ENCODE measurements around the gene CLK1.
A peak's percentile ranks its signal among the peaks of the same experiment; 100 is the strongest.
"Not testable (repeated sequence)": the region's sequence is repeated elsewhere in the genome, so short reads cannot be mapped to it uniquely, and the experiment has no call there.

CLK1 gene

GRCh38 chr2:200864176-200865034 is at the start of gene CLK1:
CLK1 (minus strand) TSS chr2:200864658; CDS start chr2:200861862, 2,796 bp downstream.
- peak; percentile 92 to 99 (median 94) for DNase-seq
- intact Hi-C loops (cut with DNase I), result loop anchor here (2.0 to 5.0 kb wide), 2 partner anchors 24 to 152 kb away; partner anchors contain the start of genes NIF3L1 and PPIL3

- DNase-seq, result no peak
- intact Hi-C loops (cut with DNase I), result no loop called here
Measured at GRCh38 chr2:200913654-200914053, 49.2 kb upstream of the CLK1 start.

- no peak for DNase-seq
- intact Hi-C loops (cut with DNase I), result loop anchor here (5.0 kb wide), 1 partner anchor 247 kb away; no protein-coding TSS in a partner anchor
Measured at GRCh38 chr2:200909958-200910357, 45.5 kb upstream of the CLK1 start.

- peak; percentile 50 to 95 (median 79) for DNase-seq
- intact Hi-C loops (cut with DNase I), result loop anchor here (2.0 to 5.0 kb wide), 3 partner anchors 163 to 271 kb away; no protein-coding TSS in a partner anchor
Measured at GRCh38 chr2:200905618-200906296, 41.3 kb upstream of the CLK1 start.

- intact Hi-C loops (cut with DNase I), result no loop called here
Measured at GRCh38 chr2:200901459-200902072, 37.1 kb upstream of the CLK1 start.

GRCh38 chr2:200899482-200899881 is 35.0 kb upstream of the CLK1 start:
- no peak for DNase-seq
- intact Hi-C loops (cut with DNase I), result no loop called here

More at GRCh38 chr2:200901459-200902072, 37.1 kb upstream of the CLK1 start:
- peak in 2 of 10 donors; percentile 30 to 33 for DNase-seq

- intact Hi-C loops (cut with DNase I), result loop anchor here (2.0 kb wide), 1 partner anchor 24 kb away; the partner anchor contains the start of gene CLK1
- peak; percentile 88 to 99 (median 95) for DNase-seq
Measured at GRCh38 chr2:200888704-200889625, 24.5 kb upstream of the CLK1 start, which contains the start of the genes NIF3L1 and PPIL3. NIF3L1 (plus strand) TSS chr2:200889371; CDS start chr2:200891944, 2,573 bp downstream. PPIL3 (minus strand) TSS chr2:200889077; CDS start chr2:200887615, 1,462 bp downstream.

- intact Hi-C loops (cut with DNase I), result not testable (repeated sequence)
Measured at GRCh38 chr2:200881715-200882249, 17.3 kb upstream of the CLK1 start.

GRCh38 chr2:200878289-200878880 is 13.9 kb upstream of the CLK1 start:
- intact Hi-C loops (cut with DNase I), result no loop called here
- DNase-seq, result no peak

More at GRCh38 chr2:200881715-200882249, 17.3 kb upstream of the CLK1 start:
- DNase-seq, result not testable (repeated sequence)

- intact Hi-C loops (cut with DNase I), result no loop called here
- DNase-seq, result no peak
Measured at GRCh38 chr2:200877443-200877842, 13.0 kb upstream of the CLK1 start.

GRCh38 chr2:200873560-200873959 is 9.1 kb upstream of the CLK1 start:
- no peak for DNase-seq
- intact Hi-C loops (cut with DNase I), result no loop called here

- intact Hi-C loops (cut with DNase I), result no loop called here
- DNase-seq, result no peak
Measured at GRCh38 chr2:200871151-200871550, 6.7 kb upstream of the CLK1 start.

- peak in 1 of 10 donors; percentile 59 for DNase-seq
- intact Hi-C loops (cut with DNase I), result no loop called here
Measured at GRCh38 chr2:200869014-200869413, 4.6 kb upstream of the CLK1 start.

GRCh38 chr2:200863782-200864175 is 679 bp downstream of the CLK1 start:
- peak in 3 of 10 donors; percentile 30 to 80 (median 32) for DNase-seq
- intact Hi-C loops (cut with DNase I), result loop anchor here (2.0 to 5.0 kb wide), 2 partner anchors 25 to 151 kb away; partner anchors contain the start of genes NIF3L1 and PPIL3

- peak in 1 of 10 donors; percentile 55 for DNase-seq
- intact Hi-C loops (cut with DNase I), result loop anchor here (5.0 kb wide), 1 partner anchor 150 kb away; no protein-coding TSS in a partner anchor
Measured at GRCh38 chr2:200862532-200863000, 1.9 kb downstream of the CLK1 start.

- intact Hi-C loops (cut with DNase I), result loop anchor here (5.0 kb wide), 1 partner anchor 149 kb away; no protein-coding TSS in a partner anchor
- DNase-seq, result no peak
Measured at GRCh38 chr2:200861617-200862155, 2.8 kb downstream of the CLK1 start.

- no peak for DNase-seq
- intact Hi-C loops (cut with DNase I), result loop anchor here (5.0 kb wide), 1 partner anchor 148 kb away; no protein-coding TSS in a partner anchor
Measured at GRCh38 chr2:200860092-200860795, 4.2 kb downstream of the CLK1 start.

All from posterior cingulate gyrus (tissue), 11 donors.